Lower leg skin (tissue), 3 donors: ENCODE data around the gene TLCD2.
"Not testable (repeated sequence)": the region's sequence is repeated elsewhere in the genome, so short reads cannot be mapped to it uniquely, and the experiment has no call there.

Experiments used
- CTCF ChIP-seq, 3 donors: fragments of 450-650 bp; IDR thresholded peaks; one replicate each; pipeline ENCODE4 v1.5.1; 2016; ENCODE audit warnings: antibody characterized with exemption in 3 of 3, mild to moderate bottlenecking in 3 of 3, moderate library complexity in 2 of 3
- POLR2A ChIP-seq, 2 donors: fragments of 450-650 bp; IDR thresholded peaks; one replicate each; pipeline ENCODE4 v1.6.1; 2016 to 2017; ENCODE audit warnings: antibody characterized with exemption in 2 of 2, mild to moderate bottlenecking in 1 of 2, moderate library complexity in 1 of 2

- TF ChIP-seq CTCF, POLR2A (IDR thresholded peaks at IDR 0.05): not testable (repeated sequence)
Measured at GRCh38 chr17:1688405-1688804, 21.8 kb downstream of the TLCD2 start.
